HG03439 (cell line): ENCODE measurements around the gene MAFB.

Source experiments
- ATAC-seq: cut with Tn5 transposase; IDR thresholded peaks from one replicate; pipeline ENCODE4 v1.9.1; 2021; ENCODE audit warnings: mild to moderate bottlenecking, moderate library complexity; ENCODE audit not compliant: unreplicated experiment

MAFB gene

GRCh38 chr20:40635971-40636370 lies 53.1 kb downstream of the MAFB start:
- no peak for ATAC-seq
